Thyroid gland (tissue), 4 donors: Measurements from ENCODE around the gene MPPED2.

ENCODE experiments used
- CTCF ChIP-seq, 6 experiments: fragments of 200-600 bp in 3 of 6; fragments of 450-650 bp in 3 of 6; sonication (generic) in 3 of 6; IDR thresholded peaks; one replicate each; pipeline ENCODE4 v1.5.1; 2016 to 2019; ENCODE audit warnings: antibody characterized with exemption in 6 of 6, mild to moderate bottlenecking in 2 of 6, inconsistent platforms in 1 of 6, moderate library complexity in 1 of 6
- POLR2A ChIP-seq, 2 donors: fragments of 450-650 bp; IDR thresholded peaks; one replicate each; pipeline ENCODE4 v1.6.1; 2017; ENCODE audit warnings: antibody characterized with exemption in 2 of 2, mild to moderate bottlenecking in 2 of 2, moderate library complexity in 1 of 2

- TF ChIP-seq CTCF (IDR thresholded peaks at IDR 0.05): no peak
- TF ChIP-seq POLR2A (IDR thresholded peaks at IDR 0.05): no peak
Observed at GRCh38 chr11:30446520-30446919, 139.6 kb downstream of the MPPED2 start.
